ENCODE results near the gene SFI1. TPM values are rescaled to one million over a fixed set of nuclear protein-coding genes. Genes with fewer than 3 reads are reported as not detected.

SFI1 gene
- total and polyA plus RNA-seq, 4 donors, result 14.0 to 46.0 (median 32.7) TPM

GRCh38 chr22:31621507-31622124, 125.3 kb downstream of the SFI1 start:
- no peaks in the 10 kb centered on the region for H3K27me3 ChIP-seq (ENCODE audit: control insufficient read depth in 3 of 3, insufficient read depth in 3 of 3, low read length in 2 of 3)
- H3K9me3 ChIP-seq (ENCODE audit: control insufficient read depth in 4 of 4, insufficient read depth in 3 of 4, low read length in 3 of 4), result no peaks in the 10 kb centered on the region
- DNase-seq (no peak), ATAC-seq (ENCODE audit: insufficient read depth, low FRiP score) (no peak)
- H3K4me1 ChIP-seq (ENCODE audit: control insufficient read depth in 5 of 5, insufficient read depth in 5 of 5, low read length in 5 of 5), result peaks cover 0 to 17% (median 4%) of the 10 kb centered on the region in 5 donors
- H3K9ac ChIP-seq (ENCODE audit: insufficient read depth in 1 of 2, low read length in 2 of 2), result no peak overlapping the region
- WGBS, 2 donors, result 79 to 86% methylated on average over 19 of the region's 19 CpGs
- no peak for TF ChIP-seq CTCF (IDR thresholded peaks at IDR 0.05; ENCODE audit: control extremely low read depth, extremely low read depth)
- no peak overlapping the region for H3K4me3 ChIP-seq
- H3K27ac ChIP-seq (ENCODE audit: low read depth in 1 of 2, low read length in 1 of 2), result no peak overlapping the region
- H3K36me3 ChIP-seq (ENCODE audit: control insufficient read depth in 4 of 4, insufficient read depth in 4 of 4, low read length in 4 of 4), result peaks cover 0 to 70% (median 6%) of the 10 kb centered on the region in 4 donors

GRCh38 chr22:31622980-31623379, 126.6 kb downstream of the SFI1 start:
- ATAC-seq (ENCODE audit: insufficient read depth, low FRiP score), result no peak
- WGBS, 2 donors, result 96% methylated on average over 1 of the region's 1 CpG
- no peaks in the 10 kb centered on the region for H3K9me3 ChIP-seq (ENCODE audit: control insufficient read depth in 4 of 4, insufficient read depth in 3 of 4, low read length in 3 of 4)
- H3K4me3 ChIP-seq, result no peak overlapping the region
- H3K4me1 ChIP-seq (ENCODE audit: control insufficient read depth in 5 of 5, insufficient read depth in 5 of 5, low read length in 5 of 5), result peaks cover 0 to 25% (median 4%) of the 10 kb centered on the region in 5 donors
- TF ChIP-seq CTCF (IDR thresholded peaks at IDR 0.05; ENCODE audit: control extremely low read depth, extremely low read depth), result no peak
- H3K27ac ChIP-seq (ENCODE audit: low read depth in 1 of 2, low read length in 1 of 2), result no peak overlapping the region
- peaks cover 0 to 61% (median 5%) of the 10 kb centered on the region in 4 donors for H3K36me3 ChIP-seq (ENCODE audit: control insufficient read depth in 4 of 4, insufficient read depth in 4 of 4, low read length in 4 of 4)
- H3K27me3 ChIP-seq (ENCODE audit: control insufficient read depth in 3 of 3, insufficient read depth in 3 of 3, low read length in 2 of 3), result no peaks in the 10 kb centered on the region
- no peak overlapping the region for H3K9ac ChIP-seq (ENCODE audit: insufficient read depth in 1 of 2, low read length in 2 of 2)
- no peak for DNase-seq

GRCh38 chr22:31623592-31624304, 127.4 kb downstream of the SFI1 start:
- peaks cover 0 to 27% (median 4%) of the 10 kb centered on the region in 5 donors for H3K4me1 ChIP-seq (ENCODE audit: control insufficient read depth in 5 of 5, insufficient read depth in 5 of 5, low read length in 5 of 5)
- TF ChIP-seq CTCF (IDR thresholded peaks at IDR 0.05; ENCODE audit: control extremely low read depth, extremely low read depth), result no peak
- peaks cover 0 to 55% (median 3%) of the 10 kb centered on the region in 4 donors for H3K36me3 ChIP-seq (ENCODE audit: control insufficient read depth in 4 of 4, insufficient read depth in 4 of 4, low read length in 4 of 4)

More at GRCh38 chr22:31623592-31624304, 127.4 kb downstream of the SFI1 start:
- ATAC-seq (ENCODE audit: insufficient read depth, low FRiP score), result no peak
- DNase-seq, result no peak
- Histone ChIP-seq H3K9ac (ENCODE audit: insufficient read depth in 1 of 2, low read length in 2 of 2) (no peak overlapping the region), H3K4me3 (no peak overlapping the region), H3K27me3 (ENCODE audit: control insufficient read depth in 3 of 3, insufficient read depth in 3 of 3, low read length in 2 of 3) (no peaks in the 10 kb centered on the region), H3K27ac (ENCODE audit: low read depth in 1 of 2, low read length in 1 of 2) (no peak overlapping the region), H3K9me3 (ENCODE audit: control insufficient read depth in 4 of 4, insufficient read depth in 3 of 4, low read length in 3 of 4) (no peaks in the 10 kb centered on the region)
- WGBS, 2 donors, result 96 to 97% methylated on average over 18 of the region's 18 CpGs
